K562 (cell line): ENCODE measurements around the gene SIAE. TPM values are rescaled to one million over a fixed set of nuclear protein-coding genes. Genes with fewer than 3 reads are reported as not detected.
A peak's percentile ranks its signal among the peaks of the same experiment; 100 is the strongest.

Experiments
- ATF1 ChIP-seq, 2 experiments: fragments of 450-650 bp in 1 of 2; IDR thresholded peaks; 2 replicates each; pipeline ENCODE4 v1.6.1; 2016; ENCODE audit warnings: missing compliant biosample characterization in 1 of 2, missing genetic modification characterization in 1 of 2
- ATF7 ChIP-seq: fragments of 450-650 bp; IDR thresholded peaks from 2 replicates; pipeline ENCODE4 v1.7.1; 2014; ENCODE audit warnings: mild to moderate bottlenecking, moderate library complexity
- CBFA2T2 ChIP-seq: fragments of 450-650 bp; conservative IDR thresholded peaks from 2 replicates; pipeline ENCODE4 v1.6.1; 2017; ENCODE audit warnings: mild to moderate bottlenecking
- CHAMP1 ChIP-seq: fragments of 450-650 bp; IDR thresholded peaks from 2 replicates; pipeline ENCODE4 v1.6.1; 2016; ENCODE audit warnings: mild to moderate bottlenecking
- ETS1 ChIP-seq: conservative IDR thresholded peaks from 2 replicates; pipeline ENCODE4 v1.6.1; 2011; ENCODE audit warnings: low read depth, mild to moderate bottlenecking, low read length; ENCODE audit not compliant: control insufficient read depth
- FOXM1 ChIP-seq, 2 experiments: fragments of 450-650 bp in 1 of 2; sonication (generic) in 1 of 2; formaldehyde crosslinking in 1 of 2; IDR thresholded peaks; 2 replicates each; pipeline versions ENCODE4 v1.6.1 to v1.9.0; 2017 to 2022; ENCODE audit warnings: low read depth in 2 of 2, mild to moderate bottlenecking in 2 of 2, missing genetic modification reagents in 1 of 2, moderate library complexity in 1 of 2
- HMG20B ChIP-seq: fragments of 250-450 bp; sonication (Bioruptor Pico); IDR thresholded peaks from 2 replicates; pipeline ENCODE4 v1.5.0; 2021; ENCODE audit warnings: mild to moderate bottlenecking
- LEF1 ChIP-seq: fragments of 450-650 bp; IDR thresholded peaks from 2 replicates; pipeline ENCODE4 v1.6.1; 2016; ENCODE audit warnings: mild to moderate bottlenecking
- MAFK ChIP-seq: IDR thresholded peaks from 2 replicates; pipeline ENCODE4 v1.6.1; 2011; ENCODE audit warnings: low read length, improper control_type of control experiment
- MEF2A ChIP-seq: IDR thresholded peaks from 2 replicates; pipeline ENCODE4 v1.6.1; 2011; ENCODE audit warnings: low read depth, mild to moderate bottlenecking, low read length, moderate library complexity; ENCODE audit not compliant: control insufficient read depth
- NR2C1 ChIP-seq, 2 experiments: fragments of 450-650 bp; IDR thresholded peaks; 2 replicates each; pipeline ENCODE4 v1.6.1; 2017; ENCODE audit warnings: mild to moderate bottlenecking in 2 of 2, antibody characterized with exemption in 1 of 2, inconsistent platforms in 1 of 2, missing compliant biosample characterization in 1 of 2, missing genetic modification characterization in 1 of 2
- PHF8 ChIP-seq: fragments of 200-600 bp; sonication (generic); IDR thresholded peaks from 2 replicates; pipeline ENCODE4 v1.6.1; 2012; ENCODE audit warnings: mixed run types, mild to moderate bottlenecking, inconsistent platforms, low read length, moderate library complexity, borderline replicate concordance
- SAFB2 ChIP-seq: fragments of 200-400 bp; formaldehyde crosslinking; IDR thresholded peaks from 2 replicates; pipeline ENCODE4 v1.6.1; 2018; ENCODE audit warnings: borderline replicate concordance, low read length, low read depth, moderate library complexity; ENCODE audit not compliant: severe bottlenecking
- SFPQ ChIP-seq: fragments of 200-400 bp; formaldehyde crosslinking; IDR thresholded peaks from 2 replicates; pipeline ENCODE4 v1.6.1; 2017; ENCODE audit warnings: mild to moderate bottlenecking, low read depth, low read length, moderate library complexity
- SNAPC5 ChIP-seq: fragments of 250-450 bp; sonication (Bioruptor Pico); IDR thresholded peaks from 2 replicates; pipeline ENCODE4 v1.8.0; 2021; ENCODE audit warnings: moderate library complexity, mild to moderate bottlenecking, inconsistent platforms
- SNIP1 ChIP-seq: fragments of 450-650 bp; IDR thresholded peaks from 2 replicates; pipeline ENCODE4 v1.7.1; 2017; ENCODE audit warnings: low read depth, mild to moderate bottlenecking
- VEZF1 ChIP-seq: fragments of 200-800 bp; sonication (Bioruptor generic); IDR thresholded peaks from 2 replicates; pipeline ENCODE4 v1.6.1; 2017; ENCODE audit warnings: missing genetic modification characterization, missing compliant biosample characterization
- ZNF668 ChIP-seq: fragments of 250-450 bp; sonication (Bioruptor Pico); IDR thresholded peaks from 2 replicates; pipeline ENCODE4 v1.8.0; 2022; ENCODE audit warnings: mild to moderate bottlenecking, inconsistent platforms
- ZNF76 ChIP-seq: fragments of 250-450 bp; sonication (Bioruptor Pico); IDR thresholded peaks from 2 replicates; pipeline ENCODE4 v1.4.0; 2020; ENCODE audit warnings: mild to moderate bottlenecking, moderate library complexity, borderline replicate concordance
- polyA plus RNA-seq, 8 experiments: library from polyadenylated mRNA; depleted of rRNA in 4 of 8; stranded (reverse) in 5 of 8; unstranded in 3 of 8; fragments of >200 nt; fragmentation: Nextera tagmentation in 2 of 8; fragmentation: Illumina TruSeq in 1 of 8; extraction: Ambion mirVana in 2 of 8; extraction: Trizol in 1 of 8; gene quantifications; 2 replicates each; pipeline versions ENCODE4 v1.2.1 to v1.2.3, GENCODE V29; 2011 to 2014; ENCODE audit warnings: inconsistent platforms in 1 of 8, missing spikeins in 1 of 8
- total RNA-seq, 7 experiments: library from RNA; depleted of rRNA in 6 of 7; stranded (reverse); fragments of >200 nt in 6 of 7; fragmentation: Illumina TruSeq in 2 of 7; extraction: Trizol in 2 of 7; gene quantifications; 2 replicates each; pipeline versions ENCODE4 v1.2.1 to v1.2.3, GENCODE V29; 2011 to 2021; ENCODE audit warnings: low replicate concordance in 1 of 7

Gene SIAE
- total and polyA plus RNA-seq, 9 of the 15 experiments (the other 6 are each of a cell fraction or from before 2014, with no cell fraction given) = 0.89 to 9.6 (median 3.7) TPM

- TF ChIP-seq SFPQ = no peak
- peak; percentile 86 for TF ChIP-seq ATF7
- no peak for TF ChIP-seq ATF1 (CRISPR knock-in tag; IDR thresholded peaks at IDR 0.05)
- 0 out of 2 replicates have a peak, but pooled peaks have one; percentile 11 for TF ChIP-seq ATF1 (tag; IDR thresholded peaks at IDR 0.05)
- no peak for TF ChIP-seq ZNF76 (CRISPR knock-in tag)
- 0 out of 2 replicates have a peak, but pooled peaks have one; percentile 29 for TF ChIP-seq ZNF668 (CRISPR knock-in tag)
- no peak for TF ChIP-seq CHAMP1
- no peak for TF ChIP-seq NR2C1 (IDR thresholded peaks at IDR 0.05)
- 0 out of 2 replicates have a peak, but pooled peaks have one; percentile 16 for TF ChIP-seq NR2C1 (tag; IDR thresholded peaks at IDR 0.05)
- peak; percentile 76; the same call in 1 of the 2 replicates for TF ChIP-seq FOXM1 (IDR thresholded peaks at IDR 0.05; ENCODE audit: low read depth)
- TF ChIP-seq FOXM1 (CRISPR knock-in tag; IDR thresholded peaks at IDR 0.05; ENCODE audit: low read depth) = no peak
- no peak for TF ChIP-seq ETS1
- no peak for TF ChIP-seq SNAPC5
- no peak for TF ChIP-seq MAFK
- TF ChIP-seq SAFB2 = no peak
- no peak for TF ChIP-seq HMG20B
- no peak for TF ChIP-seq SNIP1
- peak; percentile 89 for TF ChIP-seq LEF1
- TF ChIP-seq CBFA2T2 = no peak
- TF ChIP-seq MEF2A = 0 out of 2 replicates have a peak, but pooled peaks have one; percentile 14
- peak; percentile 22; the same call in 1 of the 2 replicates for TF ChIP-seq PHF8
- peak; percentile 25; the same call in 1 of the 2 replicates for TF ChIP-seq VEZF1 (CRISPR knock-in tag)
Observed at GRCh38 chr11:124643605-124644425, 29.7 kb downstream of the SIAE start (continued).
